Activated CD8-positive, alpha-beta memory T cell treated with anti-CD3 and anti-CD28 coated beads, Interleukin-2, amount 50 U/mL, for 1 hour (primary cell): ENCODE measurements around the gene SOCS7.

Source experiments
- DNase-seq: peaks from one replicate; pipeline ENCODE4 v3.0.0-alpha.2; 2020; ENCODE audit errors: extremely low read depth

The SOCS7 gene

GRCh38 chr17:38336838-38337237 is 14.8 kb upstream of the SOCS7 start:
- no peak for DNase-seq

GRCh38 chr17:38338053-38338452 is 13.6 kb upstream of the SOCS7 start:
- DNase-seq: no peak

GRCh38 chr17:38338535-38338934 is 13.1 kb upstream of the SOCS7 start:
- DNase-seq: no peak

DNA sequence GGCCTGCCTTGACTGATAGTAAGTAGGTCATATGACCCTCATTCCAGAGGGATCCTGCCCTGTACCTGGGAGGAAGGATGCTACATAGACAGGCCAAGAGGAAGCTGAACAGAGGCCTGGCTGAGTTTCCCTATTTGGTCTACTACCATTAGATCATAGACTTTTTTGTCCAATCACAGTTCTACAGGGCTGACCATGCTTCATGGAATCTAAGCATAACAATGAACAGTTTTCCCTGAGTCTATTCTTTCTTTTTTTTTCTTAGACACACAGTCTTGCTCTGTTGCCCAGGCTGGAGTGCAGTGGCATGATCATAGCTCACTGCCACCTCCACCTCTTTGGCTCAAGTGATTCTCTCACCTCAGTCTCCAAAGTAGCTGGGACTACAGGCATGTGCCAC is 11.8 kb upstream of the SOCS7 start:
- DNase-seq: no peak

GRCh38 chr17:38341035-38341721 is 10.5 kb upstream of the SOCS7 start:
- no peak for DNase-seq

DNA sequence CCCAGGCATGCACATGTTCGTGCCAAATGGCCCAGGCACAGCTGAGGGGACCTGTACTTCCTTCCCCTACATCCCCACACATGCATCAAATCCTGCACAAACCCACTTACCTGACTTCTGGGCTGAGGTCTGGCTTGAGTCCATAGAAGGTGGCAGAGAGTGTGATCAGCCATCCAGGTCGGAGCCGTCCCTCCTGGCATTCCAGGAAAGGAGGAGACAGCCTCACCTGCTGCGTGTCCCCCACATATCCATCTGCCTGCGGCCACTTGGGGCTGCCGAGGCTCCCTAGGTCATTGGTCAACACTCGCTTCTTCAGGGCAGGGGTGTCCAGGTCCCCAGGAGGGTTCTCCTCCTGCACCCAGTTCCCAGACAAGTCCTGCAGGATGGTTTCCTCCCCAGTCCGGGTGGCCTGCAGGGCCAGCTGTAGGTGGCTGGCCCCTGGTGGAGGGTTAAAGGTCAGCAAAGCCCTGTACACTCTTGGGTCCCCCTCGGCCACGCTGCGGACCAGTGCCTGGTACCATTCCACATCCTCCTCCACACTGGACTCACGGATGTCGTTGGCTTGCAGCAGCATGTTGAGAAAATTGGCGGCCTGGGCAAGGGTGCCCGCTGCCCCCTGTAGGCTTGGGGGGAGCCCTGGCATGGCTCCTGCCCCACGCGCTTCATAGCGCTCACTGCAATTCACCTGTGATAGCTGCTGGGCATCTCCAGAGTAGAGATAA is 8.6 kb upstream of the SOCS7 start:
- no peak for DNase-seq

GRCh38 chr17:38343608-38344419 is 7.8 kb upstream of the SOCS7 start, which contains the start of gene GPR179:
TSS of gene GPR179 (minus strand) at chr17:38343956. CDS start at chr17:38343789, 167 bp downstream.
- no peak for DNase-seq

- no peak for DNase-seq
Observed at GRCh38 chr17:38344420-38344745, 7.3 kb upstream of the SOCS7 start.

DNA sequence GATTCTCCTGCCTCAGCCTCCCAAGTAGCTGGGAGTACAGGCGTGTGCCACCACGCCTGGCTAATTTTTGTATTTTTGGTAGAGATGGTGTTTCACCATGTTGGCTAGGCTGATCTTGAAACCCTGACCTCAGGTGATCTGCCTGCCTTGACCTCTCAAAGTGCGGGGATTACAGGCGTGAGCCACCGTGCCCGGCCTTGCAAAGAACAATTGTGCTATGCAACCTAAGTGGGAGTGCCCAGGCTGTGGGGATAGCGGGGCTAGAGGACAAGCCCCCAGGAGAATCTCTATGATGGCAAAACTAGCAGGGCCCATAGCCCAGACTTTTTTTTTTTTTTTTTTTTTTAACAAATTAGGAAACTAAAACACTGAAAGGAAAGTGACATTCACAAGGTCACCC is 5.9 kb upstream of the SOCS7 start:
- no peak for DNase-seq

DNA sequence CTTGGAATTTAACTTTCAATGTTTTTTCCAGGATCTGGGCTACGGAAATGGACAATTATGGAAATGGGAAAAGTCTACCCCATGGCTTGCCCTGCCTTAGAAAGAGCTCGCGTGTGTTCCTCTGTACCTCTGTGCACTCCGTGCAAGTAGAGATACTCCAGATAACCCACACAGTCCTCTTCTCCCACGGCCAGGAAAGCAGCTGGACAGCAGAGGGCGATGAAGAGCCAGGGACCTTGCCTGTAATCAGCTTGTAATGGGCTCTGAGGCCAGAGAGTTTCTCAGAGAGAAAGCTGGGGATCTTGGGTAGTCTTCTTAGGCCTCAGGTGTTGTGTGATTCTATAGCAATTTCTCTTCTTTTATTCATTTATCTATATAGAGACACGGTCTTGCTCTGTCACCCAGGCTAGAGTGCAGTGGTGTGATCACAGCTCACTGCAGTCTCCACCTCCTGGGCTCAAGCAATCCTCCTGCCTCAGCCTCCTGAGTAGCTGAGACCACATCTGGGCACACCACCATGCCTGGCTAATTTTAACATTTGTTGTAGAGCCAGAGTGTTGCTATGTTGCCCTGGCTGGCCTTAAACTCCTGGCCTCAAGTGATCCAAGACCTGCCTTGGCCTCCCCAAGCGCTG is 2.4 kb upstream of the SOCS7 start:
- peak; percentile 54 for DNase-seq

GRCh38 chr17:38350035-38350434 is 1.6 kb upstream of the SOCS7 start:
- no peak for DNase-seq

GRCh38 chr17:38352245-38353085 is 821 bp downstream of the SOCS7 start:
- DNase-seq: no peak

DNA sequence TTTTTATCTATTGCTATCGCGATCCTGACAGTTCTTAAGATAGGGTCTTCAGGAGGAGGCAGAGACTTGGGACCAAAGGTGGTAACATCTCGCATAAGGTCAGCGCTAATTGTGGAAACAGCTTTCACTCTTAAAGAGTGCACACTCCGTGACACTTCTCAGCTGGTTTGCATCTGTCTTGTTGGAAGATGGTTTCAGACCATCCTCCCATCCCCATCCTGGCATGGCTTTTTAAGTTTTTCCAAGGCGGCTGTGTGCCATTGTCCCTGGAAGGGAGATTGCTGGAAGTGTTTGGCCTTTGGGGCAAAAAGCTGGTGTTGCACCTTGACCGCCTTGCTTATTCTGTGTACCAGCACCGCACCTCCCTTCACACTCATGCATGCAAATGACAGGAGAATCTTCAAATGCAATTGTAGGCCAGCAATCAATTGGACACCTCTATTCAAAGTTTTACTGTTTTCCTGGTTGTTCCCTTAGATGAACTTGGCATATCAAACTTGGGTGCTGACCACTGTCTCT is 1.5 kb downstream of the SOCS7 start:
- no peak for DNase-seq

GRCh38 chr17:38353668-38354067 is 2.0 kb downstream of the SOCS7 start:
- no peak for DNase-seq

DNA sequence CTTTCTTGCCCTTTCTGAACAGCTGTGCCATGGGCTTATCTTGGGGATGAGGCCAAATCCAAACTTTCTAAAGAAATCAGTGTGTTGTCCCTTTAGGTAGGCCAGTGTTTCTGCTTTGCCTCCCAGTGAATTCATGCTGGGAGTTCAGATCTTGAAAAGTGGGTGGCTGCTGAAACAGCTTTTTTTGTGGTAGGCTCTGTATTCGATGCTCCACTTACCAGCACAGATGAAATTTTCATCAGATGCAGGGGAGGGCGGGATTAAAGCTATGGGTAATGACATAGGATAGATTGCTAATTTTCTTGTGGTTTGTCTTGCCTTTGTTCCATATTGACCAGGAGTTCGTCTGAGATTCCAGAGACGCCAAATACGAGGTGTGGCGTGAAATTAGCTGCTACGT is 2.8 kb downstream of the SOCS7 start:
- no peak for DNase-seq

GRCh38 chr17:38355251-38355650 is 3.6 kb downstream of the SOCS7 start:
- no peak for DNase-seq

GRCh38 chr17:38357486-38358123 is 6.0 kb downstream of the SOCS7 start:
- no peak for DNase-seq

DNA sequence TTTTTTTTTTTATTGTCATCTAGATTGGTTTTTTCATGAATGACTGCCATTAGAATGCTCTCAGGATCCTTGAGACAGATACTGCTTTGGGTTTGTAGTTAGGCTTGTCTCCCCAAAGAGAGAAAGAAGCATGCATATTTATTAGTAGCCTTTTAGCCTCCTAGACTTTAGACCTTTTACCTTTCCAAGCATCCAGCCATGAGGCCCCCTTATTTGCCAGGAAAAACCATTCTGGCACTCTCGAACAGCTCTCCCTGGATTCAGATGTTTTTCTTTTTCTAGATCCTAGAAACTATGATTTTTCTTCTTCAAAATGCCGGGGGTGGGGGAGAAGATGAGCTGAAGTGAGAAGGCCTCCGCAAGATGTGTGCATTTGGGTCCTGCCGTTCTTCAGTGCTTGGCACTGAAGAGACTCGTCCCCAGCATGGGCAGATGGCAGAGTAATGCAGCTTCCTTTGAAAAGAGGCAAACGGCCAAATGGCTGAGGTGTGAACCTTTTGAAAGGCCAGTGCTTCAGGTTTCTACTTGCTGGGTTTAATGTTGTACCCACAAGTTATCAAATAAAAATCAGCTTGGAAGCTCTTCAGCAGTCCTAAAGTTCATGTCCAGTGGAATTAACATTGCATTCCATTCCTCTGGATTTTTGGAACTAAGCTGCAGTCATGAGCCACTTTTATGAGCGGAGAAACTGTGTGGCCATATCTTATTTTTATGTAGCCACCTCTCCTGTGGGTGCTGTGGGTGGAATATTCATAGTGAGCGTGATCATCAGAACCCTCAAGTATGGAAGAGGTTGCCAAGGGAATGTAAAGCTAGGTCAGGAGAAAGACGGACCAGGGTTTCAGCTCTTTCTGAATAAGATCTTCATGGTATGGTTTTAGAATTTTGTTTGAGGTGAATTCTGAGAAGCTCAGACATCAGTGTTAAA is 7.2 kb downstream of the SOCS7 start:
- DNase-seq: no peak

GRCh38 chr17:38361694-38362465 is 10.2 kb downstream of the SOCS7 start:
- DNase-seq: no peak
